Caco-2 (cell line): ENCODE results near the gene TMCC1. TPM values are rescaled to one million over a fixed set of nuclear protein-coding genes. Genes with fewer than 3 reads are reported as not detected.

Experiments used
- BruUV-seq: library from RNA; stranded (reverse); fragments of 400-500 nt; replicated peaks from 2 replicates; lab custom pipeline; 2021; lab: Mats Ljungman, UMichigan
- CTCF ChIA-PET: fragments of 300-600 bp; sonication (Branson Sonifier 250); formaldehyde crosslinking; loops from one replicate; lab custom pipeline; 2022; ENCODE audit warnings: antibody characterized with exemption; lab: Charles Lee
- POLR2A ChIA-PET: fragments of 300-600 bp; sonication (Branson Sonifier 250); formaldehyde crosslinking; loops from one replicate; lab custom pipeline; 2022; ENCODE audit warnings: antibody characterized with exemption; lab: Charles Lee
- DNase-seq, 2 experiments: peaks; one replicate each; pipeline versions ENCODE4 v3.0.0 to v3.0.0-alpha.2; 2020 to 2022
- H3K27me3 ChIP-seq: replicated peaks from 2 replicates; pipeline ENCODE4 v1.6.0; 2011; ENCODE audit warnings: low read length; ENCODE audit not compliant: control insufficient read depth, insufficient read depth
- H3K36me3 ChIP-seq: 2 replicates; pipeline ENCODE4 v1.5.1; 2011; ENCODE audit warnings: low read length; ENCODE audit not compliant: control insufficient read depth, insufficient read depth
- H3K4me1 ChIP-seq: fragments of 250-450 bp; sonication (Bioruptor Pico); 2 replicates; pipeline ENCODE4 v1.5.1; 2020; ENCODE audit warnings: mild to moderate bottlenecking
- H3K4me3 ChIP-seq: 2 replicates; pipeline ENCODE4 v1.5.1; 2011; ENCODE audit warnings: low read depth, mild to moderate bottlenecking, control low read depth, low read length
- H3K9me3 ChIP-seq: fragments of 250-450 bp; sonication (Bioruptor Pico); 2 replicates; pipeline ENCODE4 v1.5.1; 2020; ENCODE audit warnings: mild to moderate bottlenecking, moderate library complexity
- H3K27ac Mint-ChIP-seq: one replicate; pipeline ENCODE4 v1.8.0; 2022; ENCODE audit warnings: mixed read lengths; ENCODE audit not compliant: unreplicated experiment
- H3K27me3 Mint-ChIP-seq: one replicate; pipeline ENCODE4 v1.8.0; 2022; ENCODE audit warnings: mixed read lengths; ENCODE audit not compliant: insufficient read depth, unreplicated experiment
- H3K36me3 Mint-ChIP-seq: one replicate; pipeline ENCODE4 v1.8.0; 2022; ENCODE audit warnings: mild to moderate bottlenecking, mixed read lengths; ENCODE audit not compliant: insufficient read depth, unreplicated experiment
- H3K4me1 Mint-ChIP-seq: one replicate; pipeline ENCODE4 v1.8.0; 2022; ENCODE audit warnings: low read depth, mixed read lengths; ENCODE audit not compliant: unreplicated experiment
- H3K4me3 Mint-ChIP-seq: one replicate; pipeline ENCODE4 v1.8.0; 2022; ENCODE audit warnings: mild to moderate bottlenecking, moderate library complexity, mixed read lengths; ENCODE audit not compliant: unreplicated experiment
- H3K9me3 Mint-ChIP-seq: one replicate; pipeline ENCODE4 v1.8.0; 2022; ENCODE audit warnings: mixed read lengths; ENCODE audit not compliant: unreplicated experiment
- CTCF ChIP-seq, 2 experiments: fragments of 200-600 bp in 1 of 2; IDR thresholded peaks; 1 replicate in 1 of 2; 2 replicates in 1 of 2; pipeline versions ENCODE4 v1.5.1 to v1.8.0; 2011 to 2022; ENCODE audit warnings: antibody characterized with exemption in 1 of 2, control low read depth in 1 of 2, inconsistent platforms in 1 of 2, low read depth in 1 of 2, low read length in 1 of 2, mild to moderate bottlenecking in 1 of 2, moderate library complexity in 1 of 2; ENCODE audit not compliant: insufficient read depth in 1 of 2, severe bottlenecking in 1 of 2, unreplicated experiment in 1 of 2
- intact Hi-C: fragments of 100-400 bp; cut with micrococcal nuclease; formaldehyde crosslinking; loops from one replicate; pipeline ENCODE4 v1.10.0; 2022; ENCODE audit not compliant: unreplicated experiment
- total RNA-seq: library from RNA; stranded (reverse); gene quantifications from 2 replicates; pipeline ENCODE4 v1.2.3, GENCODE V29; 2022

The TMCC1 gene
- total RNA-seq, 1 experiment from 2014 or later, result 27.8 TPM

GRCh38 chr3:129890125-129890524 is 3.4 kb downstream of the TMCC1 start:
- no peak for DNase-seq
- intact Hi-C loops, result no loop called here
- no peak overlapping the region for H3K4me3 ChIP-seq
- Mint-ChIP-seq H3K36me3 (no peaks in the 10 kb centered on the region), H3K9me3 (no peaks in the 10 kb centered on the region), H3K27ac (no peak overlapping the region), H3K4me1 (peaks cover 14% of the 10 kb centered on the region), H3K4me3 (no peak overlapping the region), H3K27me3 (no peaks in the 10 kb centered on the region)
- H3K4me1 ChIP-seq, result peaks cover 14% of the 10 kb centered on the region
- no peaks in the 10 kb centered on the region for H3K36me3 ChIP-seq
- ChIA-PET POLR2A (no interaction called here), CTCF (no interaction called here)
- H3K27me3 ChIP-seq, result no peaks in the 10 kb centered on the region
- TF ChIP-seq CTCF (IDR thresholded peaks at IDR 0.05; ENCODE audit: insufficient read depth in 1 of 2, low read depth in 1 of 2, low read length in 1 of 2, severe bottlenecking in 1 of 2, unreplicated experiment in 1 of 2), result no peak
- BruUV-seq, result no TSS peak
- H3K9me3 ChIP-seq, result no peaks in the 10 kb centered on the region

- CTCF ChIA-PET, result no interaction called here
- H3K9me3 ChIP-seq, result no peaks in the 10 kb centered on the region
- no peaks in the 10 kb centered on the region for H3K27me3 ChIP-seq
- POLR2A ChIA-PET, result no interaction called here
- Mint-ChIP-seq H3K4me1 (peaks cover 8% of the 10 kb centered on the region), H3K4me3 (no peak overlapping the region), H3K27ac (no peak overlapping the region), H3K27me3 (no peaks in the 10 kb centered on the region), H3K36me3 (no peaks in the 10 kb centered on the region), H3K9me3 (no peaks in the 10 kb centered on the region)
- no peaks in the 10 kb centered on the region for H3K36me3 ChIP-seq
- intact Hi-C loops, result no loop called here
- no peak for TF ChIP-seq CTCF (IDR thresholded peaks at IDR 0.05; ENCODE audit: insufficient read depth in 1 of 2, low read depth in 1 of 2, low read length in 1 of 2, severe bottlenecking in 1 of 2, unreplicated experiment in 1 of 2)
- H3K4me1 ChIP-seq, result peaks cover 14% of the 10 kb centered on the region
- no peak for DNase-seq
- H3K4me3 ChIP-seq, result no peak overlapping the region
- BruUV-seq, result no TSS peak
Measured at GRCh38 chr3:129888771-129889170, 4.7 kb downstream of the TMCC1 start.

- Mint-ChIP-seq H3K27ac (no peak overlapping the region), H3K27me3 (no peaks in the 10 kb centered on the region), H3K9me3 (no peaks in the 10 kb centered on the region), H3K4me1 (no peaks in the 10 kb centered on the region), H3K4me3 (no peak overlapping the region), H3K36me3 (peaks cover 14% of the 10 kb centered on the region)
- no TSS peak for BruUV-seq
- ChIA-PET CTCF (no interaction called here), POLR2A (interaction anchor here (0.6 kb wide), 1 partner anchor 255 kb away, joined by 7 read pairs; no protein-coding TSS in a partner anchor)
- intact Hi-C loops, result no loop called here
- Histone ChIP-seq H3K4me1 (peaks cover 4% of the 10 kb centered on the region; the same call in 1 of the 2 replicates), H3K4me3 (no peak overlapping the region), H3K9me3 (no peaks in the 10 kb centered on the region), H3K27me3 (no peaks in the 10 kb centered on the region), H3K36me3 (no peaks in the 10 kb centered on the region)
- no peak for TF ChIP-seq CTCF (IDR thresholded peaks at IDR 0.05; ENCODE audit: insufficient read depth in 1 of 2, low read depth in 1 of 2, low read length in 1 of 2, severe bottlenecking in 1 of 2, unreplicated experiment in 1 of 2)
- no peak for DNase-seq
Measured at GRCh38 chr3:129881261-129881660, 12.2 kb downstream of the TMCC1 start.
